Left cardiac atrium (tissue), 4 donors: ENCODE results near the gene TNFRSF21. TPM values are rescaled to one million over a fixed set of nuclear protein-coding genes. Genes with fewer than 3 reads are reported as not detected.
A peak's percentile ranks its signal among the peaks of the same experiment; 100 is the strongest.
"Not testable (repeated sequence)": the region's sequence is repeated elsewhere in the genome, so short reads cannot be mapped to it uniquely, and the experiment has no call there.

Experiments used
- ATAC-seq, 2 donors: fragments of 200-7000 bp; cut with Tn5 transposase; one replicate each; pipeline ENCODE4 v1.9.1; 2020; ENCODE audit warnings: mild to moderate bottlenecking in 2 of 2, moderate library complexity in 2 of 2
- DNase-seq: peaks from one replicate; pipeline ENCODE4 v3.0.0-alpha.2; 2020
- intact Hi-C, 2 donors: fragments of 100-400 bp; cut with DNase I; formaldehyde crosslinking; loops; one replicate each; pipeline versions ENCODE4 v1.14.1 to v1.15.1; 2022 to 2023
- long read RNA-seq: library from polyadenylated mRNA; unstranded; transcript quantifications from one replicate; pipeline ENCODE4 v2.0.0, GENCODE V29; 2021
- total RNA-seq, 2 donors: library from RNA; stranded (reverse); fragmentation: NEBNext Ultra II Directional; extraction: Animal tissue kit (Norgen Biotek cat#: 25700); gene quantifications; one replicate each; pipeline ENCODE4 v1.2.1, GENCODE V29; 2021
- donor health status: DM: no; HTN: yes; CAD: no.
- donor health status: DM: no; HTN: yes; CAD: no; lungs with severe emphysema.
- donor health status: DM: yes; HTN: yes; CAD: no.
- donor health status: Dilated cardiomyopathy.

TNFRSF21 gene
- 10 to 100 TPM; 12.1 to 24.4 TPM for total RNA-seq
- long read RNA-seq, partial matches to known transcripts = 4 of 7 reads
- long read RNA-seq, other reads (novel, unspliced or antisense) = 1 of 7 reads

- peak; percentile 98 for ATAC-seq
- peak; percentile 92 for DNase-seq
- intact Hi-C loops = loop anchor here (1.0 to 5.0 kb wide), 3 partner anchors 57 to 212 kb away; no protein-coding TSS in a partner anchor
These were observed at the start of gene TNFRSF21 for GRCh38 chr6:47309291-47310130. TNFRSF21 (minus strand) TSS chr6:47309905; CDS start chr6:47309511, 394 bp downstream.

- DNase-seq = no peak
- ATAC-seq = no peak
- intact Hi-C loops = no loop called here
These were observed 48.9 kb upstream of the TNFRSF21 start for GRCh38 chr6:47358440-47359225.

GRCh38 chr6:47357827-47358226, 48.1 kb upstream of the TNFRSF21 start:
- DNase-seq (no peak), ATAC-seq (no peak)
- intact Hi-C loops = no loop called here

GRCh38 chr6:47355496-47355895, 45.8 kb upstream of the TNFRSF21 start:
- intact Hi-C loops = no loop called here
- ATAC-seq = no peak
- DNase-seq = no peak

- no peak for ATAC-seq
- DNase-seq = no peak
- intact Hi-C loops = no loop called here
These were observed 44.2 kb upstream of the TNFRSF21 start for GRCh38 chr6:47353871-47354270.

GRCh38 chr6:47352966-47353365, 43.3 kb upstream of the TNFRSF21 start:
- intact Hi-C loops = no loop called here
- no peak for DNase-seq
- ATAC-seq = no peak

- ATAC-seq (no peak), DNase-seq (no peak)
- intact Hi-C loops = no loop called here
These were observed 42.7 kb upstream of the TNFRSF21 start for GRCh38 chr6:47352194-47352920.

- ATAC-seq = no peak
- intact Hi-C loops = no loop called here
These were observed 41.9 kb upstream of the TNFRSF21 start for GRCh38 chr6:47351621-47352020.

GRCh38 chr6:47349931-47350330, 40.2 kb upstream of the TNFRSF21 start:
- DNase-seq = no peak
- intact Hi-C loops = no loop called here
- ATAC-seq = no peak

More at GRCh38 chr6:47351621-47352020, 41.9 kb upstream of the TNFRSF21 start:
- no peak for DNase-seq

- intact Hi-C loops = no loop called here
- DNase-seq (no peak), ATAC-seq (no peak)
These were observed 38.7 kb upstream of the TNFRSF21 start for GRCh38 chr6:47348316-47348863.

GRCh38 chr6:47345761-47346160, 36.1 kb upstream of the TNFRSF21 start:
- ATAC-seq = no peak
- intact Hi-C loops = no loop called here

GRCh38 chr6:47344022-47344421, 34.3 kb upstream of the TNFRSF21 start:
- ATAC-seq (no peak), DNase-seq (peak; percentile 25)
- intact Hi-C loops = no loop called here

More at GRCh38 chr6:47345761-47346160, 36.1 kb upstream of the TNFRSF21 start:
- no peak for DNase-seq

- DNase-seq (no peak), ATAC-seq (peak; percentile 38 to 63)
- intact Hi-C loops = no loop called here
These were observed 33.9 kb upstream of the TNFRSF21 start for GRCh38 chr6:47343600-47343999.

- intact Hi-C loops = no loop called here
- no peak for ATAC-seq
- no peak for DNase-seq
These were observed 33.1 kb upstream of the TNFRSF21 start for GRCh38 chr6:47342824-47343223.

- no peak for DNase-seq
- ATAC-seq = peak in 1 of 2 donors; percentile 27
- intact Hi-C loops = no loop called here
These were observed 27.8 kb upstream of the TNFRSF21 start for GRCh38 chr6:47337519-47337918.

- intact Hi-C loops = no loop called here
- DNase-seq = no peak
These were observed 26.6 kb upstream of the TNFRSF21 start for GRCh38 chr6:47336334-47336733.

GRCh38 chr6:47335466-47335865, 25.8 kb upstream of the TNFRSF21 start:
- peak; percentile 27 to 34 for ATAC-seq
- intact Hi-C loops = no loop called here
- DNase-seq = no peak

More at GRCh38 chr6:47336334-47336733, 26.6 kb upstream of the TNFRSF21 start:
- no peak for ATAC-seq

- intact Hi-C loops = no loop called here
- ATAC-seq (no peak), DNase-seq (no peak)
These were observed 24.6 kb upstream of the TNFRSF21 start for GRCh38 chr6:47334334-47334733.

- ATAC-seq, intact Hi-C loops, DNase-seq: not testable (repeated sequence)
These were observed 18.9 kb upstream of the TNFRSF21 start for GRCh38 chr6:47328606-47329005.
